GM12865 (cell line): ENCODE data around the gene SLC17A8.

Experiments
- DNase-seq: peaks from one replicate; pipeline ENCODE4 v3.0.0; 2010; ENCODE audit warnings: low read depth
- H3K4me3 ChIP-seq: 2 replicates; pipeline ENCODE4 v1.5.1; 2011; ENCODE audit warnings: mild to moderate bottlenecking, low read depth, low read length, control low read depth
- CTCF ChIP-seq: IDR thresholded peaks from 2 replicates; pipeline ENCODE4 v1.5.1; 2011; ENCODE audit warnings: low read length, control low read depth, low read depth, inconsistent platforms; ENCODE audit not compliant: insufficient read depth; ENCODE audit errors: missing control alignments

SLC17A8 gene

DNA sequence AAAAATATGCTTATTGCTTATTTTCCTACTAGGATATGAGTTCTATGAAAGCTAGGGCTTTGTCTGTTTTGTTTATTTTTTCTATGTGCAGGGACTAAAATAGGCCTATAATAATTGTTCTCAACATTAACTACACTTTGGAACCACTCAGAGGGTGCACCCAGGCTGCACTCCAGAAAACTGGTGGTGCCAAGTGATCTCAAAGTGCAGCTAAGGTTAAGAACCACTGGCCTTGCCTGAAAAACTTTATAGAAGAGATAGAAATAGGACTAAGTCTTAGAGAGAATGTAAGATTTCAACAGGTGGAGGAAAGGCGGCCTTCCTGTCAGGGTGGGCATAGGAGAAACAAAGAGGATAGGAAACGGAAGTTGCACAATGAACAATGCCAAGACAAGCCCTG is 79.1 kb downstream of the SLC17A8 start:
- DNase-seq, result no peak
- H3K4me3 ChIP-seq, result no peak overlapping the region

GRCh38 chr12:100437038-100437841 is 80.4 kb downstream of the SLC17A8 start:
- H3K4me3 ChIP-seq, result no peak overlapping the region
- TF ChIP-seq CTCF, result no peak
- DNase-seq, result no peak

More for the DNA sequence above, 79.1 kb downstream of the SLC17A8 start:
- no peak for TF ChIP-seq CTCF

DNA sequence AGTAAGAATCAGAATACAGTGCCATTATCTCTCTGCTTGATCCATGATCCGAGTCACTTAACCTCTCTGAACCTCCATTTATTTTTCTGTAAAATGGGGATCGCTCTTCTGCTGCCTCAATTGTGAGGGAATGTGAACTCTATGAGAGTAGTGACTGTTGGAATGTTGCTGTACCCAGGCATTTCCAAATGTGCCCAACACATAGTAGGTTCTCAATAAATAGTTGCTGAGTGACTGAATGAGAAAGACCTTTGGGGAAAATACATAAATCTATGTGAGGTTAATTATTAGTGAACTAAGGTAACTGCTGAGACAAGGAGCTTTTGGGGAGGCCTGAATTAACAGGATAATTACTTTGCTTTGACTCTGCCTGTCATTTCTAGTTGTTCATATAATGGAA is 82.9 kb downstream of the SLC17A8 start:
- TF ChIP-seq CTCF, result no peak

DNA sequence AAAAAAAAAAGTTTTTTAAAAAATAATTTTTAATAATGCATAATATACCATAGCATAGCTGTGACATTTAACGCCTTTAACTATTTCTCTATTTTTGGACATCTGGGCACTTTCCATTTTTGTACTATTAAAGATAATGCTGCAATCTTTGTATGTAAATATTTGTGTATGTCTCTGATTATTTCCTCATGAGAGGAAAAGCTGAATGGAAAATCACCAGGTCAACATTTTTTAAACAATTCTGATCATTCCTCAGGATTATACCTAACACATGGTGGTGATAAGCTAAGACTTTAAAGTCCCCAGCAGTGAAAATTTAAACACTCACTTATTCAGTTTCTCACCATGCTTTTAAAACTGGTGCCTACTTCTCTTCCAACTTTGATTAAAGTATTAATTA is 85.5 kb downstream of the SLC17A8 start:
- no peak for TF ChIP-seq CTCF
- no peak overlapping the region for H3K4me3 ChIP-seq
- DNase-seq, result no peak

More for the DNA sequence above, 82.9 kb downstream of the SLC17A8 start:
- H3K4me3 ChIP-seq, result no peak overlapping the region
- no peak for DNase-seq

- TF ChIP-seq CTCF, result no peak
- no peak for DNase-seq
- no peak overlapping the region for H3K4me3 ChIP-seq
These were observed 86.6 kb downstream of the SLC17A8 start for GRCh38 chr12:100443434-100443833.

- DNase-seq, result no peak
- no peak for TF ChIP-seq CTCF
- no peak overlapping the region for H3K4me3 ChIP-seq
These were observed 88.2 kb downstream of the SLC17A8 start for GRCh38 chr12:100445081-100445481.

DNA sequence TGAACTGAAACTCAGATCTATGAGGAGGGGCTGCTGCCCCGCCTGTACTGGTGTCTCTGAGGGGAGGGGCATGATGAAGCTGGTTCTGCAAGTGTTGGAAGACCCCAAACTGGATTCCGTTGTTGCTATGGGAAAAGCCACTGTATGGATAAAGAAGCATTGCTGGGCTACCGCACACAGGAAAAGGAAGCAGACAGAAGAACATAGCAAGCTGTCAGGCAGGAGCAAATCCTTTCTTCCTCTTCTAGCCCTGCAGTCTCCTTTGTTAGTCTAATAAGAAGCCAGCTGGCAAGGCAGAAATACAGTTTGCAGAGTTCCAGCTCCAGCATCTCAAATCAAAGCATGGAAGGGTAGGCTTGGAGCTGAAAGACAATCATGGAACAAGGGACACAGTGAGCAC is 90.5 kb downstream of the SLC17A8 start:
- DNase-seq, result no peak
- no peak for TF ChIP-seq CTCF
- H3K4me3 ChIP-seq, result no peak overlapping the region
